Measurements from ENCODE around the gene MESP2. TPM values are rescaled to one million over a fixed set of nuclear protein-coding genes. Genes with fewer than 3 reads are reported as not detected.
A peak's percentile ranks its signal among the peaks of the same experiment; 100 is the strongest.

The MESP2 gene
- total and polyA plus RNA-seq, 9 of the 15 experiments (the other 6 are each of a cell fraction or from before 2014, with no cell fraction given) = 0.08 to 0.82 (median 0.37) TPM

DNA sequence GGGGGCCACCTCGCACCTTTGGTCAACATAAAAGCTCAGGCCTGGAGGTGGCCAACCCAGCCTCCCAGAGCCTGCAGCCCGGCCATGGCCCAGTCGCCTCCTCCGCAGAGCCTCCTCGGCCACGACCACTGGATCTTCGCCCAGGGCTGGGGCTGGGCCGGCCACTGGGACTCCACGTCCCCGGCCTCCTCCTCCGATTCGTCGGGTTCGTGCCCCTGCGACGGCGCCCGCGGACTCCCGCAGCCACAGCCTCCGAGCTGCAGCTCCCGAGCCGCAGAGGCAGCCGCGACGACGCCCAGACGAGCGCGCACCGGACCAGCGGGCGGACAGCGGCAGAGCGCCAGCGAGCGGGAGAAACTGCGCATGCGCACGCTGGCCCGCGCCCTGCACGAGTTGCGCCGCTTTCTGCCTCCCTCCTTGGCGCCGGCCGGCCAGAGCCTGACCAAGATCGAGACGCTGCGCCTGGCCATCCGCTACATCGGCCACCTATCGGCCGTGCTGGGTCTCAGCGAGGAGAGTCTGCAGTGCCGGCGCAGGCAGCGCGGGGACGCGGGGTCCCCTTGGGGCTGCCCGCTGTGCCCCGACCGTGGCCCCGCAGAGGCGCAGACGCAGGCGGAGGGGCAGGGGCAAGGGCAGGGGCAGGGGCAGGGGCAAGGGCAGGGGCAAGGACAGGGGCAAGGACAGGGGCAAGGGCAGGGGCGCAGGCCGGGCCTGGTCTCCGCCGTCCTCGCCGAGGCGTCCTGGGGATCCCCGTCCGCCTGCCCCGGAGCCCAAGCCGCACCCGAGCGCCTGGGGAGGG is at the start of gene MESP2 (continued):
- no peak for TF ChIP-seq RFX5 (IDR thresholded peaks at IDR 0.05; ENCODE audit: low read depth, low read length)
- TF ChIP-seq, protein P1, sequence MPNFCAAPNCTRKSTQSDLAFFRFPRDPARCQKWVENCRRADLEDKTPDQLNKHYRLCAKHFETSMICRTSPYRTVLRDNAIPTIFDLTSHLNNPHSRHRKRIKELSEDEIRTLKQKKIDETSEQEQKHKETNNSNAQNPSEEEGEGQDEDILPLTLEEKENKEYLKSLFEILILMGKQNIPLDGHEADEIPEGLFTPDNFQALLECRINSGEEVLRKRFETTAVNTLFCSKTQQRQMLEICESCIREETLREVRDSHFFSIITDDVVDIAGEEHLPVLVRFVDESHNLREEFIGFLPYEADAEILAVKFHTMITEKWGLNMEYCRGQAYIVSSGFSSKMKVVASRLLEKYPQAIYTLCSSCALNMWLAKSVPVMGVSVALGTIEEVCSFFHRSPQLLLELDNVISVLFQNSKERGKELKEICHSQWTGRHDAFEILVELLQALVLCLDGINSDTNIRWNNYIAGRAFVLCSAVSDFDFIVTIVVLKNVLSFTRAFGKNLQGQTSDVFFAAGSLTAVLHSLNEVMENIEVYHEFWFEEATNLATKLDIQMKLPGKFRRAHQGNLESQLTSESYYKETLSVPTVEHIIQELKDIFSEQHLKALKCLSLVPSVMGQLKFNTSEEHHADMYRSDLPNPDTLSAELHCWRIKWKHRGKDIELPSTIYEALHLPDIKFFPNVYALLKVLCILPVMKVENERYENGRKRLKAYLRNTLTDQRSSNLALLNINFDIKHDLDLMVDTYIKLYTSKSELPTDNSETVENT (CRISPR knock-in tag; IDR thresholded peaks at IDR 0.05) = no peak
- peak; percentile 60 for TF ChIP-seq KLF1 (tag; IDR thresholded peaks at IDR 0.05)
- no peak for TF ChIP-seq ARID1B (IDR thresholded peaks at IDR 0.05)
- peak; percentile 64; the same call in 1 of the 2 replicates for TF ChIP-seq ZNF511 (CRISPR knock-in tag; IDR thresholded peaks at IDR 0.05)
- TF ChIP-seq CEBPG (CRISPR knock-in tag; IDR thresholded peaks at IDR 0.05) = peak; percentile 31; the same call in 1 of the 2 replicates
- TF ChIP-seq CEBPG (tag; conservative IDR thresholded peaks at IDR 0.05 in 1 of 2, IDR thresholded peaks at IDR 0.05 in 1 of 2) = no peak
- TF ChIP-seq HMG20A (CRISPR knock-in tag; conservative IDR thresholded peaks at IDR 0.05) = no peak
- peak; percentile 36; the same call in 1 of the 2 replicates for TF ChIP-seq HCFC1 (IDR thresholded peaks at IDR 0.05; ENCODE audit: low read depth, low read length)
- TF ChIP-seq CREM (IDR thresholded peaks at IDR 0.05; ENCODE audit: low read depth) = peak; percentile 62
- TF ChIP-seq, protein P2, sequence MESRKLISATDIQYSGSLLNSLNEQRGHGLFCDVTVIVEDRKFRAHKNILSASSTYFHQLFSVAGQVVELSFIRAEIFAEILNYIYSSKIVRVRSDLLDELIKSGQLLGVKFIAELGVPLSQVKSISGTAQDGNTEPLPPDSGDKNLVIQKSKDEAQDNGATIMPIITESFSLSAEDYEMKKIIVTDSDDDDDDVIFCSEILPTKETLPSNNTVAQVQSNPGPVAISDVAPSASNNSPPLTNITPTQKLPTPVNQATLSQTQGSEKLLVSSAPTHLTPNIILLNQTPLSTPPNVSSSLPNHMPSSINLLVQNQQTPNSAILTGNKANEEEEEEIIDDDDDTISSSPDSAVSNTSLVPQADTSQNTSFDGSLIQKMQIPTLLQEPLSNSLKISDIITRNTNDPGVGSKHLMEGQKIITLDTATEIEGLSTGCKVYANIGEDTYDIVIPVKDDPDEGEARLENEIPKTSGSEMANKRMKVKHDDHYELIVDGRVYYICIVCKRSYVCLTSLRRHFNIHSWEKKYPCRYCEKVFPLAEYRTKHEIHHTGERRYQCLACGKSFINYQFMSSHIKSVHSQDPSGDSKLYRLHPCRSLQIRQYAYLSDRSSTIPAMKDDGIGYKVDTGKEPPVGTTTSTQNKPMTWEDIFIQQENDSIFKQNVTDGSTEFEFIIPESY (CRISPR knock-in tag; IDR thresholded peaks at IDR 0.05) = peak; percentile 98
- TF ChIP-seq GATA2 (CRISPR knock-in tag; IDR thresholded peaks at IDR 0.05) = no peak
- peak; percentile 7; the same call in 1 of the 2 replicates for TF ChIP-seq HNRNPL (IDR thresholded peaks at IDR 0.05; ENCODE audit: low read depth, low read length)
- TF ChIP-seq SAFB2 (IDR thresholded peaks at IDR 0.05; ENCODE audit: borderline replicate concordance, low read depth, low read length, severe bottlenecking) = no peak
- TF ChIP-seq, protein P3, sequence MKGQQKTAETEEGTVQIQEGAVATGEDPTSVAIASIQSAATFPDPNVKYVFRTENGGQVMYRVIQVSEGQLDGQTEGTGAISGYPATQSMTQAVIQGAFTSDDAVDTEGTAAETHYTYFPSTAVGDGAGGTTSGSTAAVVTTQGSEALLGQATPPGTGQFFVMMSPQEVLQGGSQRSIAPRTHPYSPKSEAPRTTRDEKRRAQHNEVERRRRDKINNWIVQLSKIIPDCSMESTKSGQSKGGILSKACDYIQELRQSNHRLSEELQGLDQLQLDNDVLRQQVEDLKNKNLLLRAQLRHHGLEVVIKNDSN (CRISPR knock-in tag; IDR thresholded peaks at IDR 0.05) = peak; percentile 52; the same call in 1 of the 2 replicates
- TF ChIP-seq ZNF592 (IDR thresholded peaks at IDR 0.05) = peak; percentile 82
